PC-9 (cell line): ENCODE measurements around the gene ZFP62. TPM values are rescaled to one million over a fixed set of nuclear protein-coding genes. Genes with fewer than 3 reads are reported as not detected.

Experiments
- BruUV-seq: library from RNA; stranded (reverse); fragments of 400-500 nt; replicated peaks from 2 replicates; lab custom pipeline; 2021; lab: Mats Ljungman, UMichigan
- CTCF ChIA-PET: fragments of 300-600 bp; sonication (Branson Sonifier 250); formaldehyde crosslinking; loops from one replicate; lab custom pipeline; 2022; ENCODE audit warnings: antibody characterized with exemption; lab: Charles Lee
- POLR2A ChIA-PET: fragments of 300-600 bp; sonication (Branson Sonifier 250); formaldehyde crosslinking; loops from one replicate; lab custom pipeline; 2022; ENCODE audit warnings: antibody characterized with exemption; ENCODE audit not compliant: unreplicated experiment; lab: Charles Lee
- DNase-seq, 2 experiments: peaks; one replicate each; pipeline versions ENCODE4 v3.0.0 to v3.0.0-alpha.2; 2015 to 2022; ENCODE audit warnings: mixed read lengths in 1 of 2
- H2AFZ ChIP-seq: fragments of 200-600 bp; sonication (generic); 2 replicates; pipeline ENCODE4 v1.8.1; 2017; ENCODE audit warnings: antibody characterized with exemption
- H3F3A ChIP-seq: fragments of 200-600 bp; sonication (generic); 2 replicates; pipeline ENCODE4 v1.8.1; 2017; ENCODE audit warnings: antibody characterized with exemption, mild to moderate bottlenecking, low read depth; ENCODE audit not compliant: insufficient read depth
- H3K27ac ChIP-seq: fragments of 200-600 bp; sonication (generic); 2 replicates; pipeline ENCODE4 v1.6.1; 2016; ENCODE audit warnings: mixed run types
- H3K27me3 ChIP-seq: fragments of 200-600 bp; sonication (generic); 2 replicates; pipeline ENCODE4 v1.6.1; 2016; ENCODE audit warnings: low read depth, mixed run types; ENCODE audit not compliant: insufficient read depth
- H3K36me3 ChIP-seq: fragments of 200-600 bp; sonication (generic); 2 replicates; pipeline ENCODE4 v1.6.1; 2016; ENCODE audit warnings: low read depth, mixed run types
- H3K4me1 ChIP-seq: fragments of 200-600 bp; sonication (generic); replicated peaks from 2 replicates; pipeline ENCODE4 v1.6.1; 2016; ENCODE audit warnings: mixed run types; ENCODE audit not compliant: insufficient read depth
- H3K4me2 ChIP-seq: fragments of 200-600 bp; sonication (generic); 2 replicates; pipeline ENCODE4 v1.6.1; 2017; ENCODE audit warnings: mixed run types
- H3K4me3 ChIP-seq: fragments of 200-600 bp; sonication (generic); 2 replicates; pipeline ENCODE4 v1.6.1; 2016; ENCODE audit warnings: mixed run types
- H3K79me2 ChIP-seq: fragments of 200-600 bp; sonication (generic); 2 replicates; pipeline ENCODE4 v1.6.1; 2017; ENCODE audit warnings: low read depth, mixed run types
- H3K9me2 ChIP-seq: fragments of 200-600 bp; sonication (generic); 2 replicates; pipeline ENCODE4 v1.8.1; 2017; ENCODE audit warnings: mild to moderate bottlenecking; ENCODE audit not compliant: insufficient read depth
- H3K9me3 ChIP-seq: fragments of 200-600 bp; sonication (generic); 2 replicates; pipeline ENCODE4 v1.8.1; 2016; ENCODE audit warnings: low read depth; ENCODE audit not compliant: insufficient read depth
- H4K20me1 ChIP-seq: fragments of 200-600 bp; sonication (generic); 2 replicates; pipeline ENCODE4 v1.8.1; 2017; ENCODE audit not compliant: insufficient read depth
- CTCF ChIP-seq: fragments of 200-600 bp; sonication (generic); conservative IDR thresholded peaks from 2 replicates; pipeline ENCODE4 v1.6.1; 2017; ENCODE audit warnings: mixed run types, antibody characterized with exemption, mild to moderate bottlenecking, moderate library complexity
- EZH2 ChIP-seq: fragments of 200-600 bp; sonication (generic); IDR thresholded peaks from 2 replicates; pipeline ENCODE4 v1.8.0; 2017; ENCODE audit warnings: antibody characterized with exemption, low read depth
- intact Hi-C: fragments of 100-400 bp; cut with micrococcal nuclease; formaldehyde crosslinking; loops from one replicate; pipeline ENCODE4 v1.10.0; 2022; ENCODE audit not compliant: unreplicated experiment
- total RNA-seq: library from RNA; stranded (reverse); gene quantifications from 2 replicates; pipeline ENCODE4 v1.2.3, GENCODE V29; 2021

ZFP62 gene
- total RNA-seq, 1 experiment from 2014 or later, result 57.3 TPM

GRCh38 chr5:180818677-180819341 is 42.3 kb downstream of the ZFP62 start:
- no peak overlapping the region for H3K4me2 ChIP-seq
- H3F3A ChIP-seq, result no peaks in the 10 kb centered on the region
- ChIA-PET POLR2A (no interaction called here), CTCF (no interaction called here)
- no peaks in the 10 kb centered on the region for H3K9me2 ChIP-seq
- intact Hi-C loops, result no loop called here
- TF ChIP-seq EZH2, result no peak
- no peak for TF ChIP-seq CTCF
- H3K27me3 ChIP-seq, result no peaks in the 10 kb centered on the region
- no TSS peak for BruUV-seq
- no peak overlapping the region for H3K27ac ChIP-seq
- H3K4me3 ChIP-seq, result no peak overlapping the region
- no peaks in the 10 kb centered on the region for H3K9me3 ChIP-seq
- H3K79me2 ChIP-seq, result no peaks in the 10 kb centered on the region
- H2AFZ ChIP-seq, result no peak overlapping the region
- no peaks in the 10 kb centered on the region for H3K4me1 ChIP-seq
- no peaks in the 10 kb centered on the region for H4K20me1 ChIP-seq
- no peaks in the 10 kb centered on the region for H3K36me3 ChIP-seq
- no peak for DNase-seq

GRCh38 chr5:180817893-180818674 is 43.0 kb downstream of the ZFP62 start:
- ChIA-PET POLR2A (no interaction called here), CTCF (no interaction called here)
- no peak for DNase-seq
- intact Hi-C loops, result no loop called here
- no peak overlapping the region for H2AFZ ChIP-seq
- H3F3A ChIP-seq, result no peaks in the 10 kb centered on the region
- no peaks in the 10 kb centered on the region for H3K4me1 ChIP-seq
- H3K9me3 ChIP-seq, result no peaks in the 10 kb centered on the region
- BruUV-seq, result no TSS peak
- no peaks in the 10 kb centered on the region for H3K36me3 ChIP-seq
- H3K27me3 ChIP-seq, result no peaks in the 10 kb centered on the region
- H3K79me2 ChIP-seq, result no peaks in the 10 kb centered on the region
- H3K27ac ChIP-seq, result no peak overlapping the region
- H3K4me3 ChIP-seq, result no peak overlapping the region
- H3K9me2 ChIP-seq, result no peaks in the 10 kb centered on the region
- TF ChIP-seq EZH2 (no peak), CTCF (no peak)
- H4K20me1 ChIP-seq, result no peaks in the 10 kb centered on the region
- no peak overlapping the region for H3K4me2 ChIP-seq

- DNase-seq, result no peak
- intact Hi-C loops, result no loop called here
- Histone ChIP-seq H4K20me1 (no peaks in the 10 kb centered on the region), H3K4me2 (no peak overlapping the region), H3K27me3 (no peaks in the 10 kb centered on the region), H2AFZ (no peak overlapping the region), H3K9me3 (no peaks in the 10 kb centered on the region), H3K9me2 (no peaks in the 10 kb centered on the region), H3K79me2 (no peaks in the 10 kb centered on the region), H3K27ac (no peak overlapping the region), H3K36me3 (no peaks in the 10 kb centered on the region), H3K4me3 (no peak overlapping the region), H3F3A (peaks cover 4% of the 10 kb centered on the region; the same call in 1 of the 2 replicates), H3K4me1 (peaks cover 11% of the 10 kb centered on the region)
- TF ChIP-seq EZH2 (no peak), CTCF (no peak)
- ChIA-PET CTCF (interaction anchor here (0.6 kb wide), 1 partner anchor 307 kb away, joined by 5 read pairs; no protein-coding TSS in a partner anchor), POLR2A (interaction anchor here (0.6 kb wide), 1 partner anchor 8 kb away, joined by 3 read pairs; no protein-coding TSS in a partner anchor)
- BruUV-seq, result no TSS peak
Measured at GRCh38 chr5:180816608-180817534, 44.2 kb downstream of the ZFP62 start.
